Right atrium auricular region (tissue), 2 donors: Measurements from ENCODE around the gene NETO1. TPM values are rescaled to one million over a fixed set of nuclear protein-coding genes. Genes with fewer than 3 reads are reported as not detected.

Experiments
- DNase-seq: peaks from one replicate; pipeline ENCODE4 v3.0.0-alpha.2; 2019; ENCODE audit warnings: low spot score
- H3K27ac ChIP-seq, 2 donors: fragments of 200-600 bp; sonication (generic); 1 replicate in 1 of 2; 2 replicates in 1 of 2; pipeline ENCODE4 v1.5.1; 2016 to 2019
- H3K27me3 ChIP-seq, 2 donors: fragments of 200-600 bp; sonication (generic); one replicate each; pipeline versions ENCODE4 v1.5.1 to v1.6.0; 2017 to 2019
- H3K36me3 ChIP-seq: fragments of 200-600 bp; sonication (generic); one replicate; pipeline ENCODE4 v1.5.1; 2016
- H3K4me1 ChIP-seq, 2 donors: fragments of 200-600 bp; sonication (generic); one replicate each; pipeline versions ENCODE4 v1.5.1 to v1.6.0; 2017 to 2019
- H3K4me3 ChIP-seq, 2 donors: fragments of 200-600 bp; sonication (generic); 1 replicate in 1 of 2; 2 replicates in 1 of 2; pipeline ENCODE4 v1.5.1; 2017 to 2019; ENCODE audit warnings: mild to moderate bottlenecking in 1 of 2, moderate library complexity in 1 of 2
- H3K9me3 ChIP-seq, 2 donors: fragments of 200-600 bp; sonication (generic); one replicate each; pipeline ENCODE4 v1.5.1; 2019
- CTCF ChIP-seq, 2 donors: fragments of 200-600 bp; sonication (generic); IDR thresholded peaks; one replicate each; pipeline ENCODE4 v1.5.1; 2019; ENCODE audit warnings: antibody characterized with exemption in 2 of 2
- total RNA-seq, 2 donors: library from RNA; depleted of rRNA; stranded (reverse); fragments of >200 nt; gene quantifications; one replicate each; pipeline ENCODE4 v1.1.0, GENCODE V29; 2016

Gene NETO1
- total RNA-seq, 2 donors from 2014 or later = 1.5 TPM; not detected in 1

GRCh38 chr18:72808680-72809079 lies 59.1 kb downstream of the NETO1 start:
- TF ChIP-seq CTCF (IDR thresholded peaks at IDR 0.05) = no peak
- Histone ChIP-seq H3K4me1 (no peaks in the 10 kb centered on the region), H3K4me3 (no peak overlapping the region), H3K27ac (no peak overlapping the region), H3K9me3 (no peaks in the 10 kb centered on the region), H3K27me3 (peaks cover 0 to 3% of the 10 kb centered on the region in 2 donors), H3K36me3 (no peaks in the 10 kb centered on the region)
- DNase-seq = no peak

- H3K4me1 ChIP-seq = no peaks in the 10 kb centered on the region
- no peak for TF ChIP-seq CTCF (IDR thresholded peaks at IDR 0.05)
- no peak overlapping the region for H3K27ac ChIP-seq
- H3K36me3 ChIP-seq = no peaks in the 10 kb centered on the region
- no peak overlapping the region for H3K4me3 ChIP-seq
- H3K27me3 ChIP-seq = no peaks in the 10 kb centered on the region
- no peaks in the 10 kb centered on the region for H3K9me3 ChIP-seq
- DNase-seq = no peak
Observed at GRCh38 chr18:72799106-72799505, 68.7 kb downstream of the NETO1 start.

- no peak for DNase-seq
- Histone ChIP-seq H3K36me3 (no peaks in the 10 kb centered on the region), H3K9me3 (no peaks in the 10 kb centered on the region), H3K4me3 (no peak overlapping the region), H3K27me3 (no peaks in the 10 kb centered on the region), H3K27ac (no peak overlapping the region), H3K4me1 (no peaks in the 10 kb centered on the region)
- TF ChIP-seq CTCF (IDR thresholded peaks at IDR 0.05) = no peak
Observed at GRCh38 chr18:72783530-72783929, 84.3 kb downstream of the NETO1 start.

GRCh38 chr18:72774914-72775313 lies 92.9 kb downstream of the NETO1 start:
- Histone ChIP-seq H3K36me3 (no peaks in the 10 kb centered on the region), H3K27ac (no peak overlapping the region), H3K4me1 (no peaks in the 10 kb centered on the region), H3K4me3 (no peak overlapping the region), H3K27me3 (no peaks in the 10 kb centered on the region), H3K9me3 (no peaks in the 10 kb centered on the region)
- no peak for TF ChIP-seq CTCF (IDR thresholded peaks at IDR 0.05)
- DNase-seq = no peak

GRCh38 chr18:72772916-72773315 lies 94.9 kb downstream of the NETO1 start:
- DNase-seq = no peak
- H3K36me3 ChIP-seq = no peaks in the 10 kb centered on the region
- H3K4me3 ChIP-seq = no peak overlapping the region
- no peaks in the 10 kb centered on the region for H3K4me1 ChIP-seq
- no peaks in the 10 kb centered on the region for H3K27me3 ChIP-seq
- H3K27ac ChIP-seq = no peak overlapping the region
- H3K9me3 ChIP-seq = no peaks in the 10 kb centered on the region
- TF ChIP-seq CTCF (IDR thresholded peaks at IDR 0.05) = no peak

GRCh38 chr18:72768681-72769229 lies 99.0 kb downstream of the NETO1 start:
- no peak for TF ChIP-seq CTCF (IDR thresholded peaks at IDR 0.05)
- H3K9me3 ChIP-seq = no peaks in the 10 kb centered on the region
- H3K36me3 ChIP-seq = no peaks in the 10 kb centered on the region
- DNase-seq = no peak
- no peaks in the 10 kb centered on the region for H3K4me1 ChIP-seq
- H3K27me3 ChIP-seq = no peaks in the 10 kb centered on the region
- H3K4me3 ChIP-seq = no peak overlapping the region
- no peak overlapping the region for H3K27ac ChIP-seq
